Neuronal stem cell (in vitro differentiated cells): ENCODE measurements around the gene RNF150.

Source experiments
- DNase-seq: peaks from one replicate; pipeline ENCODE4 v3.0.0-alpha.2; 2013; ENCODE audit warnings: low spot score
- H2AFZ ChIP-seq: one replicate; pipeline ENCODE4 v1.6.1; 2013; ENCODE audit warnings: mild to moderate bottlenecking, low read length, inconsistent platforms
- H2AK5ac ChIP-seq: 2 replicates; pipeline ENCODE4 v1.6.1; 2013; ENCODE audit warnings: low read depth, mild to moderate bottlenecking, inconsistent platforms, low read length, moderate library complexity, mixed read lengths
- H2BK120ac ChIP-seq: 2 replicates; pipeline ENCODE4 v1.6.1; 2013; ENCODE audit warnings: low read depth, mild to moderate bottlenecking, inconsistent platforms, low read length, moderate library complexity, mixed read lengths
- H2BK12ac ChIP-seq: one replicate; pipeline ENCODE4 v1.6.1; 2013; ENCODE audit warnings: low read length, inconsistent platforms
- H2BK15ac ChIP-seq: 2 replicates; pipeline ENCODE4 v1.6.1; 2013; ENCODE audit warnings: mild to moderate bottlenecking, low read length, inconsistent platforms, mixed read lengths
- H2BK5ac ChIP-seq: one replicate; pipeline ENCODE4 v1.6.1; 2013; ENCODE audit warnings: inconsistent platforms, mild to moderate bottlenecking, low read length, moderate library complexity
- H3K14ac ChIP-seq: one replicate; pipeline ENCODE4 v1.6.1; 2013; ENCODE audit warnings: low read length, inconsistent platforms
- H3K18ac ChIP-seq: 2 replicates; pipeline ENCODE4 v1.6.1; 2013; ENCODE audit warnings: low read length, inconsistent platforms
- H3K23ac ChIP-seq: 2 replicates; pipeline ENCODE4 v1.6.1; 2013; ENCODE audit warnings: low read depth, mild to moderate bottlenecking, mixed read lengths, low read length, inconsistent platforms; ENCODE audit not compliant: poor library complexity
- H3K27ac ChIP-seq: replicated peaks from 3 replicates; pipeline ENCODE4 v1.5.1; 2013; ENCODE audit warnings: low read length, inconsistent platforms
- H3K27me3 ChIP-seq, 3 experiments: 2 replicates each; pipeline ENCODE4 v1.6.1; 2013; ENCODE audit warnings: low read length in 3 of 3, mild to moderate bottlenecking in 2 of 3, inconsistent platforms in 1 of 3, low read depth in 1 of 3, mixed read lengths in 1 of 3, moderate library complexity in 1 of 3; ENCODE audit not compliant: control insufficient read depth in 3 of 3, insufficient read depth in 3 of 3
- H3K36me3 ChIP-seq, 2 donors: replicated peaks in 1 of 2; 2 replicates each; pipeline ENCODE4 v1.6.1; 2013; ENCODE audit warnings: low read length in 2 of 2; ENCODE audit not compliant: control insufficient read depth in 2 of 2, insufficient read depth in 2 of 2
- H3K4ac ChIP-seq: 2 replicates; pipeline ENCODE4 v1.6.1; 2013; ENCODE audit warnings: inconsistent platforms, mild to moderate bottlenecking, low read length, moderate library complexity
- H3K4me1 ChIP-seq, 2 donors: 1 replicate in 1 of 2; 2 replicates in 1 of 2; pipeline ENCODE4 v1.6.1; 2013; ENCODE audit warnings: low read length in 2 of 2, low read depth in 1 of 2; ENCODE audit not compliant: control insufficient read depth in 2 of 2, insufficient read depth in 1 of 2
- H3K4me2 ChIP-seq: one replicate; pipeline ENCODE4 v1.6.1; 2013; ENCODE audit warnings: mild to moderate bottlenecking, low read length, inconsistent platforms; ENCODE audit not compliant: insufficient read depth, poor library complexity, severe bottlenecking
- H3K4me3 ChIP-seq, 2 donors: 2 replicates each; pipeline ENCODE4 v1.5.1; 2013; ENCODE audit warnings: low read length in 2 of 2, mild to moderate bottlenecking in 2 of 2, inconsistent platforms in 1 of 2, moderate library complexity in 1 of 2
- H3K79me1 ChIP-seq: one replicate; pipeline ENCODE4 v1.6.1; 2013; ENCODE audit warnings: low read depth, mild to moderate bottlenecking, inconsistent platforms, low read length, moderate library complexity
- H3K9ac ChIP-seq: one replicate; pipeline ENCODE4 v1.6.1; 2013; ENCODE audit warnings: mild to moderate bottlenecking, low read depth, low read length, inconsistent platforms; ENCODE audit not compliant: poor library complexity
- H3K9me3 ChIP-seq, 2 donors: replicated peaks in 1 of 2; 2 replicates each; pipeline versions ENCODE3 to v1.6.1; 2013; ENCODE audit warnings: low read length in 2 of 2, mild to moderate bottlenecking in 2 of 2, inconsistent platforms in 1 of 2, low read depth in 1 of 2, mixed read lengths in 1 of 2, moderate library complexity in 1 of 2; ENCODE audit not compliant: control insufficient read depth in 2 of 2, insufficient read depth in 1 of 2
- H4K8ac ChIP-seq: one replicate; pipeline ENCODE4 v1.6.1; 2013; ENCODE audit warnings: low read depth, mild to moderate bottlenecking, inconsistent platforms, low read length, moderate library complexity
- H4K91ac ChIP-seq: one replicate; pipeline ENCODE4 v1.6.1; 2013; ENCODE audit warnings: low read length, low read depth, mild to moderate bottlenecking, inconsistent platforms; ENCODE audit not compliant: poor library complexity
- WGBS, 2 donors: extraction: QIAGEN DNeasy Blood & Tissue Kit; methylation state at CpG; one replicate each; pipeline ENCODE4 v1.1.7; 2013; ENCODE audit warnings: missing lambda C conversion rate in 2 of 2, mixed read lengths in 1 of 2; ENCODE audit not compliant: insufficient read length in 2 of 2, insufficient replicate concordance in 1 of 2; ENCODE audit errors: extremely low coverage in 2 of 2; 5-methylcytosine and 5-hydroxymethylcytosine counted together

Gene RNF150

DNA sequence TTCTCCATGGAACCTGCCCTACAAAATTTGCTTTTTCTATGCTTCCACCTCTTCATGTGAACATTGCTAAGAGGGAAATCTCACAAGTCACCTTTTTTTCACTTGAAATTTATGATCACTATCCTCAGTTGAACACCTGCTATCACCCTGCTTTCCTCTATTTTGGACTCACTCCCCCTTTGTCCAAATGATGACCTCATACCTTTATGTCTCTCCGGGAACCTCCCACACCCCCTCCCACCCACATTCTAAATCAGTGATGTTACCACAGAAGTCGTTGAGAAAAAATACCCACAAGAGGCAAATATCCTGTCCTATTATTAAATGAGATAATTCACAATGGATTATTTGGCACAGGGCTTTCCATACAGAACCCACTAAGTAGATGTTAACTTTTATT, 156.5 kb downstream of the RNF150 start:
- no CpG with 5 or more reads among the region's 2 CpGs for WGBS, 2 donors

DNA sequence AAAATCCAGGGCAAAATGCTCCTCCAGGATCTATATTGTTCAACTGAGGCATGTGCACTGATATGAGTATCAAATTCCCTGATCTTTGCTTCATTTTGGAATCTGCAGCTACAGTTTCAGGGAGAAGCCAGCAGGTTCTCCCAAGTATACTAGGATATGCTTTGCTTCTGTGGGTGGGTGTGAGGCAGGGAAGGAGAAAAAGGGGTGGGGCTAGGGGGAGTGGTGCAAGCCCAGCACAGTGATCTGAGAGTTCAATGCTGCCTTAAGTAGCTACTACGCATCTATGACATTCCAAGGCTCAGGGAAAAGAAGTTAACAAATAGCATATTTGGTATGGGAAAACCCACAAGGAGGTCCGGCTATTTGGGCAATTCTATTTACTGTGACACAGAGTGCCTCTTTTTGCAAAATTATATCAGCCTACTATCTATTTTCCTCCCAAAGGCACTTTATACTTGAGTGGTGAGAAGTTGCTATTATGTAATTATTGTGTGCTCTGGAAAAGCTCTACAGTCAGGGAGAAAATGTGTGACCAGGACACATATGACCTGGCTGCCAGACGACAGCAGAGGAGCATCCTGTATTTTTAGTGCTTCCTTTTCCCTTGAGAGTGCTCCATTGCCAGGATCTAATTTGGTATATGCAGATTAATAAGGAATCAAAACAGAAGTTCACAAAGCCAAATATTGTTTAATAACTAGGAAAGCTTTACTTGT, 162.0 kb downstream of the RNF150 start:
- Histone ChIP-seq H3K4ac (no peak overlapping the region), H3K79me1 (no peaks in the 10 kb centered on the region), H2BK120ac (no peak overlapping the region), H2BK12ac (no peak overlapping the region), H2AFZ (no peak overlapping the region), H3K4me2 (no peak overlapping the region), H3K36me3 (peaks cover 0 to 15% of the 10 kb centered on the region in 2 donors), H3K18ac (no peak overlapping the region), H4K8ac (no peak overlapping the region), H3K27ac (no peak overlapping the region), H4K91ac (no peak overlapping the region), H3K14ac (no peak overlapping the region), H3K4me3 (no peak overlapping the region), H3K9ac (no peak overlapping the region), H2AK5ac (no peak overlapping the region), H2BK15ac (no peak overlapping the region), H3K27me3 (no peaks in the 10 kb centered on the region), H3K4me1 (no peaks in the 10 kb centered on the region), H3K9me3 (peaks cover 0 to 2% of the 10 kb centered on the region in 2 donors), H2BK5ac (no peak overlapping the region), H3K23ac (no peak overlapping the region)
- no peak for DNase-seq
- WGBS, 2 donors = no CpG with 5 or more reads among the region's 3 CpGs

More for the DNA sequence above, 156.5 kb downstream of the RNF150 start:
- H4K91ac ChIP-seq = no peak overlapping the region
- DNase-seq = no peak
- H2BK5ac ChIP-seq = no peak overlapping the region
- H3K23ac ChIP-seq = no peak overlapping the region
- H2AFZ ChIP-seq = no peak overlapping the region
- H2BK15ac ChIP-seq = no peak overlapping the region
- H3K14ac ChIP-seq = no peak overlapping the region
- H3K4me2 ChIP-seq = no peak overlapping the region
- no peak overlapping the region for H3K4me3 ChIP-seq
- H3K27me3 ChIP-seq = no peaks in the 10 kb centered on the region
- H3K9ac ChIP-seq = no peak overlapping the region
- no peak overlapping the region for H3K27ac ChIP-seq
- no peaks in the 10 kb centered on the region for H3K36me3 ChIP-seq
- H3K4ac ChIP-seq = no peak overlapping the region
- peaks cover 0 to 2% of the 10 kb centered on the region in 2 donors for H3K9me3 ChIP-seq
- no peak overlapping the region for H2BK120ac ChIP-seq
- no peak overlapping the region for H3K18ac ChIP-seq
- H2AK5ac ChIP-seq = no peak overlapping the region
- H4K8ac ChIP-seq = no peak overlapping the region
- no peaks in the 10 kb centered on the region for H3K79me1 ChIP-seq
- H3K4me1 ChIP-seq = peaks cover 0 to 2% of the 10 kb centered on the region in 2 donors
- no peak overlapping the region for H2BK12ac ChIP-seq

GRCh38 chr4:140969296-140969695, 164.0 kb downstream of the RNF150 start:
- Histone ChIP-seq H2AFZ (no peak overlapping the region), H2AK5ac (no peak overlapping the region), H3K9me3 (no peaks in the 10 kb centered on the region), H4K8ac (no peak overlapping the region), H2BK5ac (no peak overlapping the region), H2BK15ac (no peak overlapping the region), H3K79me1 (no peaks in the 10 kb centered on the region), H3K23ac (no peak overlapping the region), H2BK12ac (no peak overlapping the region), H3K27me3 (no peaks in the 10 kb centered on the region), H3K36me3 (peaks cover 0 to 21% of the 10 kb centered on the region in 2 donors), H3K4ac (no peak overlapping the region), H3K27ac (no peak overlapping the region), H3K9ac (no peak overlapping the region), H3K14ac (no peak overlapping the region), H3K4me1 (no peaks in the 10 kb centered on the region), H3K18ac (no peak overlapping the region), H2BK120ac (no peak overlapping the region), H3K4me3 (no peak overlapping the region), H4K91ac (no peak overlapping the region), H3K4me2 (no peak overlapping the region)
- WGBS, 2 donors = no CpG with 5 or more reads among the region's 3 CpGs
- DNase-seq = no peak

- Histone ChIP-seq H2BK5ac (no peak overlapping the region), H4K91ac (no peak overlapping the region), H3K27ac (no peak overlapping the region), H3K27me3 (no peaks in the 10 kb centered on the region), H3K18ac (no peak overlapping the region), H3K79me1 (no peaks in the 10 kb centered on the region), H3K4me3 (no peak overlapping the region), H2BK15ac (no peak overlapping the region), H3K4ac (no peak overlapping the region), H2AFZ (no peak overlapping the region), H2AK5ac (no peak overlapping the region), H2BK12ac (no peak overlapping the region), H3K9ac (no peak overlapping the region), H3K9me3 (no peaks in the 10 kb centered on the region), H3K36me3 (peaks cover 0 to 21% of the 10 kb centered on the region in 2 donors), H3K4me2 (no peak overlapping the region), H2BK120ac (no peak overlapping the region), H3K14ac (no peak overlapping the region), H3K4me1 (no peaks in the 10 kb centered on the region), H3K23ac (no peak overlapping the region), H4K8ac (no peak overlapping the region)
- no peak for DNase-seq
- WGBS, 2 donors = no CpG with 5 or more reads among the region's 3 CpGs
These were observed 164.9 kb downstream of the RNF150 start for GRCh38 chr4:140968371-140968770.
